ENCODE data around the gene KLK13.

Gene KLK13

GRCh38 chr19:51093101-51093500 lies 28.2 kb upstream of the KLK13 start:
- in situ Hi-C loops (cut with MboI; ENCODE audit: low sequenced_read_pairs), result no loop called here

- in situ Hi-C loops (cut with MboI; ENCODE audit: low sequenced_read_pairs), result no loop called here
Observed at GRCh38 chr19:51091895-51092873, 27.3 kb upstream of the KLK13 start.

- in situ Hi-C loops (cut with MboI; ENCODE audit: low sequenced_read_pairs), result no loop called here
Observed at GRCh38 chr19:51091126-51091525, 26.2 kb upstream of the KLK13 start.

GRCh38 chr19:51090471-51090870 lies 25.6 kb upstream of the KLK13 start:
- in situ Hi-C loops (cut with MboI; ENCODE audit: low sequenced_read_pairs), result no loop called here

- in situ Hi-C loops (cut with MboI; ENCODE audit: low sequenced_read_pairs), result no loop called here
Observed at GRCh38 chr19:51089786-51090185, 24.9 kb upstream of the KLK13 start.

- in situ Hi-C loops (cut with MboI; ENCODE audit: low sequenced_read_pairs), result no loop called here
Observed at GRCh38 chr19:51086153-51086850, 21.4 kb upstream of the KLK13 start.

GRCh38 chr19:51084505-51084904 lies 19.6 kb upstream of the KLK13 start:
- in situ Hi-C loops (cut with MboI; ENCODE audit: low sequenced_read_pairs), result no loop called here

GRCh38 chr19:51083783-51084182 lies 18.9 kb upstream of the KLK13 start:
- in situ Hi-C loops (cut with MboI; ENCODE audit: low sequenced_read_pairs), result no loop called here

GRCh38 chr19:51083181-51083580 lies 18.3 kb upstream of the KLK13 start:
- in situ Hi-C loops (cut with MboI; ENCODE audit: low sequenced_read_pairs), result no loop called here

GRCh38 chr19:51082611-51083010 lies 17.7 kb upstream of the KLK13 start, which contains the start of gene KLK14:
Gene KLK14 (minus strand): TSS chr19:51082887. CDS start chr19:51082614, 273 bp downstream.
- in situ Hi-C loops (cut with MboI; ENCODE audit: low sequenced_read_pairs), result no loop called here

GRCh38 chr19:51081476-51081875 lies 16.6 kb upstream of the KLK13 start:
- in situ Hi-C loops (cut with MboI; ENCODE audit: low sequenced_read_pairs), result no loop called here

GRCh38 chr19:51079481-51080110 lies 14.7 kb upstream of the KLK13 start:
- in situ Hi-C loops (cut with MboI; ENCODE audit: low sequenced_read_pairs), result no loop called here

GRCh38 chr19:51078731-51079130 lies 13.8 kb upstream of the KLK13 start:
- in situ Hi-C loops (cut with MboI; ENCODE audit: low sequenced_read_pairs), result no loop called here

- in situ Hi-C loops (cut with MboI; ENCODE audit: low sequenced_read_pairs), result no loop called here
Observed at GRCh38 chr19:51078104-51078503, 13.2 kb upstream of the KLK13 start.

- in situ Hi-C loops (cut with MboI; ENCODE audit: low sequenced_read_pairs), result no loop called here
Observed at GRCh38 chr19:51076631-51077213, 11.8 kb upstream of the KLK13 start.

GRCh38 chr19:51075998-51076397 lies 11.1 kb upstream of the KLK13 start:
- in situ Hi-C loops (cut with MboI; ENCODE audit: low sequenced_read_pairs), result no loop called here

- in situ Hi-C loops (cut with MboI; ENCODE audit: low sequenced_read_pairs), result no loop called here
Observed at GRCh38 chr19:51071095-51071405, 6.2 kb upstream of the KLK13 start.

- in situ Hi-C loops (cut with MboI; ENCODE audit: low sequenced_read_pairs), result no loop called here
Observed at GRCh38 chr19:51070334-51071094, 5.6 kb upstream of the KLK13 start.

GRCh38 chr19:51066393-51067186 lies 1.7 kb upstream of the KLK13 start:
- in situ Hi-C loops (cut with MboI; ENCODE audit: low sequenced_read_pairs), result no loop called here
